ENCODE data around the gene INPP5A. TPM values are rescaled to one million over a fixed set of nuclear protein-coding genes. Genes with fewer than 3 reads are reported as not detected.

INPP5A gene
- total and polyA plus RNA-seq, 11 donors, result 38.6 to 179 (median 102) TPM

DNA sequence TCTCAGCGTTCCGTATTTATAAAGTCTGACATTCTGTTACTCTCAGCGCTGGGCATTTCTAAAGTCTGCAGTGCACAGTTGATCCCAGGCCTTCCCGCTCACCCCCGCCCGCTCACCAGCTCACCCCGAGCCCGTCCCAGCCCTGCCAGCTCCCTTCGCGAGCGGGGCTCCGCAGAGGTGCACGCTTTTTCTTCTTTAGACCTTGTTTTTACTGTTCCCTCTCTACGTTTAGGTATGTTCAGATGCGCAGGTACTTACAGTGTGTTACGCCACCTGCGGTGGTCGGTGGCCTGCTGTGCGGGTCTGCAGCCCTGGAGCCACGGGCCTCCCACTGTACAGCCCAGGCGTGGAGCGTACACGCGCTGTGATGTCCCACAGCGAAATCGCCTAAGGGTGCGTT is 219.6 kb downstream of the INPP5A start:
- TF ChIP-seq POLR2A (IDR thresholded peaks at IDR 0.05), result no peak
- TF ChIP-seq, protein P1, sequence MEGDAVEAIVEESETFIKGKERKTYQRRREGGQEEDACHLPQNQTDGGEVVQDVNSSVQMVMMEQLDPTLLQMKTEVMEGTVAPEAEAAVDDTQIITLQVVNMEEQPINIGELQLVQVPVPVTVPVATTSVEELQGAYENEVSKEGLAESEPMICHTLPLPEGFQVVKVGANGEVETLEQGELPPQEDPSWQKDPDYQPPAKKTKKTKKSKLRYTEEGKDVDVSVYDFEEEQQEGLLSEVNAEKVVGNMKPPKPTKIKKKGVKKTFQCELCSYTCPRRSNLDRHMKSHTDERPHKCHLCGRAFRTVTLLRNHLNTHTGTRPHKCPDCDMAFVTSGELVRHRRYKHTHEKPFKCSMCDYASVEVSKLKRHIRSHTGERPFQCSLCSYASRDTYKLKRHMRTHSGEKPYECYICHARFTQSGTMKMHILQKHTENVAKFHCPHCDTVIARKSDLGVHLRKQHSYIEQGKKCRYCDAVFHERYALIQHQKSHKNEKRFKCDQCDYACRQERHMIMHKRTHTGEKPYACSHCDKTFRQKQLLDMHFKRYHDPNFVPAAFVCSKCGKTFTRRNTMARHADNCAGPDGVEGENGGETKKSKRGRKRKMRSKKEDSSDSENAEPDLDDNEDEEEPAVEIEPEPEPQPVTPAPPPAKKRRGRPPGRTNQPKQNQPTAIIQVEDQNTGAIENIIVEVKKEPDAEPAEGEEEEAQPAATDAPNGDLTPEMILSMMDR (IDR thresholded peaks at IDR 0.05), result no peak
- Histone ChIP-seq H3K4me3 (no peak overlapping the region), H3K27ac (no peak overlapping the region), H3K27me3 (no peaks in the 10 kb centered on the region), H3K36me3 (peaks cover 0 to 80% (median 41%) of the 10 kb centered on the region in 9 donors), H3K4me1 (no peaks in the 10 kb centered on the region), H3K9me3 (no peaks in the 10 kb centered on the region)
- intact Hi-C loops (cut with DNase I), result no loop called here
- ATAC-seq (no peak), DNase-seq (no peak)
- 96 to 98% (median 97%) methylated on average over 27 of the region's 27 CpGs for WGBS, 4 donors

DNA sequence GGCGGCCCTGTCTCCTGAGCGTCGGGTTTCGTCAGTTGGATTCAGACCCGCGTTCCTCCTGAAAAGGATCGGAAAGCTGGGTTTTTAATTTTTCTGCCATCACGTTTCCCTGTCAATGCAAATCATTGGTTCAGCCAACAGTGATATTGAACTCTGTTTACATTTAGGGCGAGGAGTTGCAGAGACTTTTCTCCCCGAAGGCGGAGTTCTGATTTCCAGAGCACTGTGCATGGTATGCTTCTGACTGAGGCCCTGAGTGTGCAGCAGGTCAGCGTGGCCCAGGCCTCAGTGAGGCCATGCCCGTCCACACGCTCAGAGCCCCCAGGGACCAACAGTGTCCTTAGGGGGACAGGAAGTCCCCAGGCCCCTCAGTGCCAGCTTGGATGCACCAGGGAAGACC is 221.3 kb downstream of the INPP5A start:
- H3K4me1 ChIP-seq, result no peaks in the 10 kb centered on the region
- intact Hi-C loops (cut with DNase I), result no loop called here
- WGBS, 4 donors, result 91 to 98% (median 96%) methylated on average over 14 of the region's 14 CpGs
- DNase-seq (no peak), ATAC-seq (no peak)
- peaks cover 0 to 74% (median 30%) of the 10 kb centered on the region in 9 donors for H3K36me3 ChIP-seq
- H3K27me3 ChIP-seq, result no peaks in the 10 kb centered on the region
- no peak overlapping the region for H3K27ac ChIP-seq
- H3K4me3 ChIP-seq, result no peak overlapping the region
- TF ChIP-seq, protein P1 (IDR thresholded peaks at IDR 0.05), result no peak
- TF ChIP-seq POLR2A (IDR thresholded peaks at IDR 0.05), result no peak
- H3K9me3 ChIP-seq, result no peaks in the 10 kb centered on the region

DNA sequence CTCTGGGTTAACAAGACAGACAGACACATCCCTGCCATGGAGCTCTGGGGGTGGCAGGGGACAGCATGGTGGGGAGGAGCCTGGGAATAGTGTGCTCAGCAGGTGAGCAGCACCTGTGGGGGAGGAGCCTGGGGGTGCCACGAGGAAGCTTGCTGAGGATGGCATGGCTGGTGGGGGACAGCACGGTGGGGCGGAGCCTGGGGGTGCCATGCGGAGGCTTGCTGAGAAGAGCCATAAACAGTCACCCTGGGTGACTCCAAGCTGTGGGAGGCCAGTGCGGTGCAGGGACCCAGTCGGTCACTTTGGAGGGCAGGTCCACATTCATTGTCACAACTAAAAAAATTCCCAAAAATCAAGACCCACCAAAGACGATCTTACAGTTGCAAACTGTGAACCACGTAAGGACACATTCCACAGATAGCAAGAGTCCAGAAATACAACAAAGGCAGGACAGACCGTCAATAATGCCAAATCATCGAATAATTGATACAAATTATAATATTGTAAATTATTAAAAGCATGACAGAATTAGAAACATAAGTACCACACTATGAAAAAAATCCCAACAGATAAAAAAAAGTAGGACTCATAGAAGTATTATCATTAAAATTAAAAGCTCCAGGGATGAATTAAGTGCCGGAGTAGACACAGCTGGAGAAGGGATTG is 223.9 kb downstream of the INPP5A start:
- H3K4me3 ChIP-seq, result no peak overlapping the region
- no peaks in the 10 kb centered on the region for H3K27me3 ChIP-seq
- H3K4me1 ChIP-seq, result no peaks in the 10 kb centered on the region
- no peak for ATAC-seq
- DNase-seq, result no peak
- no peak overlapping the region for H3K27ac ChIP-seq
- intact Hi-C loops (cut with DNase I), result no loop called here
- no peaks in the 10 kb centered on the region for H3K9me3 ChIP-seq
- no peak for TF ChIP-seq POLR2A (IDR thresholded peaks at IDR 0.05)
- TF ChIP-seq, protein P1 (IDR thresholded peaks at IDR 0.05), result no peak
- H3K36me3 ChIP-seq, result peaks cover 0 to 54% (median 24%) of the 10 kb centered on the region in 9 donors
- 97 to 99% (median 97%) methylated on average over 11 of the region's 11 CpGs for WGBS, 4 donors

DNA sequence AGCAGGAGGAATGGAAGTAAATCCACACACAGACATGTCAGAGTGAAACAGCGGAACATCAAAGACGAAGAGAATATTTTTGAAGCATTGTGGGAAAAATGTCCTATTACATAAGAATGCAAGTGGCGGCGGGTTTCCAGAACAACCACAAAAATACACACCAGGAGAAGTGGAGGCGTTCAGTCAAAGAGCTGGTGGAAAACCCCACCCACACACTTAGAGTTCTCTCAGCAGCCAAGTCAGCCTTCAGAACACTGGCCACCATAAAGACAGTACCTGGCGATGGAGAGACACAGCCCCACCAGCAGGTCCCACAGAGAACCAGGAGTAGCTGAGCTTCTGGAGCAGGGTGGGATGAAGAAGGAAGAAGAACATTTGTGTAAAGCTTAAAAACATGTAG is 224.7 kb downstream of the INPP5A start:
- H3K4me3 ChIP-seq, result no peak overlapping the region
- TF ChIP-seq, protein P1 (IDR thresholded peaks at IDR 0.05), result no peak
- no peak for TF ChIP-seq POLR2A (IDR thresholded peaks at IDR 0.05)
- H3K36me3 ChIP-seq, result peaks cover 0 to 48% (median 18%) of the 10 kb centered on the region in 9 donors
- H3K9me3 ChIP-seq, result no peaks in the 10 kb centered on the region
- 86 to 99% (median 91%) methylated on average over 6 of the region's 6 CpGs for WGBS, 4 donors
- no peak for DNase-seq
- no peaks in the 10 kb centered on the region for H3K4me1 ChIP-seq
- H3K27ac ChIP-seq, result no peak overlapping the region
- no peak for ATAC-seq
- intact Hi-C loops (cut with DNase I), result no loop called here
- H3K27me3 ChIP-seq, result no peaks in the 10 kb centered on the region
